SK-N-SH treated with all-trans-retinoic acid at 6 μM for 48 hours (cell line): Measurements from ENCODE around the gene PCNT.

Experiments
- ATAC-seq: fragments of 200-7000 bp; cut with Tn5 transposase; 3 replicates; pipeline ENCODE4 v1.9.1; 2020; ENCODE audit warnings: mild to moderate bottlenecking, moderate library complexity
- ARNTL ChIP-seq: fragments of 450-650 bp; formaldehyde crosslinking; IDR thresholded peaks from 2 replicates; pipeline ENCODE4 v1.5.0; 2020; ENCODE audit warnings: low read depth, mild to moderate bottlenecking, moderate library complexity, borderline replicate concordance
- BACH2 ChIP-seq: fragments of 250-450 bp; sonication (Bioruptor Pico); IDR thresholded peaks from 2 replicates; pipeline ENCODE4 v1.9.0; 2021; ENCODE audit warnings: mild to moderate bottlenecking, borderline replicate concordance
- CSDC2 ChIP-seq: fragments of 250-450 bp; sonication (Bioruptor Pico); IDR thresholded peaks from 2 replicates; pipeline ENCODE4 v1.5.0; 2020; ENCODE audit warnings: mild to moderate bottlenecking, moderate library complexity
- CSRNP3 ChIP-seq: fragments of 250-450 bp; sonication (Bioruptor Pico); IDR thresholded peaks from 2 replicates; pipeline ENCODE4 v1.5.1; 2021; ENCODE audit warnings: mild to moderate bottlenecking, moderate library complexity
- ESRRG ChIP-seq: fragments of 250-450 bp; sonication (Bioruptor Pico); IDR thresholded peaks from 2 replicates; pipeline ENCODE4 v1.6.1; 2021; ENCODE audit warnings: mild to moderate bottlenecking
- GLIS3 ChIP-seq: fragments of 250-450 bp; sonication (Bioruptor Pico); IDR thresholded peaks from 2 replicates; pipeline ENCODE4 v1.5.0; 2020; ENCODE audit warnings: mild to moderate bottlenecking, moderate library complexity
- ISL1 ChIP-seq: fragments of 250-450 bp; sonication (Bioruptor Pico); IDR thresholded peaks from 2 replicates; pipeline ENCODE4 v2.1.2; 2022; ENCODE audit warnings: mild to moderate bottlenecking, moderate library complexity
- OSR1 ChIP-seq: fragments of 250-450 bp; sonication (Bioruptor Pico); IDR thresholded peaks from 2 replicates; pipeline ENCODE4 v1.8.0; 2022; ENCODE audit warnings: moderate library complexity, mild to moderate bottlenecking, inconsistent platforms
- POU6F1 ChIP-seq: fragments of 250-450 bp; sonication (Bioruptor Pico); IDR thresholded peaks from 2 replicates; pipeline ENCODE4 v1.8.0; 2021; ENCODE audit warnings: low read depth, mild to moderate bottlenecking, moderate library complexity, borderline replicate concordance
- PPARA ChIP-seq: fragments of 250-450 bp; sonication (Bioruptor Pico); IDR thresholded peaks from 2 replicates; pipeline ENCODE4 v1.5.0; 2020; ENCODE audit warnings: mild to moderate bottlenecking, borderline replicate concordance
- RARB ChIP-seq: fragments of 250-450 bp; sonication (Bioruptor Pico); IDR thresholded peaks from 2 replicates; pipeline ENCODE4 v1.8.0; 2021; ENCODE audit warnings: mild to moderate bottlenecking, moderate library complexity
- SNAI2 ChIP-seq: fragments of 250-450 bp; sonication (Bioruptor Pico); IDR thresholded peaks from 2 replicates; pipeline ENCODE4 v1.5.0; 2020; ENCODE audit warnings: mild to moderate bottlenecking, moderate library complexity
- TCF4 ChIP-seq: fragments of 250-450 bp; sonication (Bioruptor Pico); IDR thresholded peaks from 2 replicates; pipeline ENCODE4 v1.8.0; 2021; ENCODE audit warnings: mild to moderate bottlenecking, moderate library complexity, borderline replicate concordance
- TOX ChIP-seq: fragments of 250-450 bp; sonication (Bioruptor Pico); IDR thresholded peaks from 2 replicates; pipeline ENCODE4 v1.8.0; 2021; ENCODE audit warnings: mild to moderate bottlenecking, moderate library complexity, borderline replicate concordance
- TSHZ2 ChIP-seq: fragments of 250-450 bp; sonication (Bioruptor Pico); IDR thresholded peaks from 2 replicates; pipeline ENCODE4 v1.5.0; 2020; ENCODE audit warnings: mild to moderate bottlenecking, moderate library complexity
- ZC3H10 ChIP-seq: fragments of 250-450 bp; sonication (Bioruptor Pico); IDR thresholded peaks from 2 replicates; pipeline ENCODE4 v1.5.1; 2021; ENCODE audit warnings: mild to moderate bottlenecking, moderate library complexity
- ZFP3 ChIP-seq: fragments of 250-450 bp; sonication (Bioruptor Pico); IDR thresholded peaks from 2 replicates; pipeline ENCODE4 v1.5.0; 2020; ENCODE audit warnings: mild to moderate bottlenecking, moderate library complexity
- ZFP30 ChIP-seq: fragments of 450-650 bp; formaldehyde crosslinking; IDR thresholded peaks from 2 replicates; pipeline ENCODE4 v1.5.0; 2022; ENCODE audit warnings: mild to moderate bottlenecking, moderate library complexity
- ZNF565 ChIP-seq: fragments of 450-650 bp; formaldehyde crosslinking; conservative IDR thresholded peaks from 2 replicates; pipeline ENCODE4 v1.5.0; 2020; ENCODE audit warnings: low read depth, mild to moderate bottlenecking, moderate library complexity
- ZNF70 ChIP-seq: fragments of 450-650 bp; formaldehyde crosslinking; IDR thresholded peaks from 2 replicates; pipeline ENCODE4 v1.5.0; 2020; ENCODE audit warnings: mild to moderate bottlenecking, moderate library complexity
- ZNF8 ChIP-seq: fragments of 450-650 bp; formaldehyde crosslinking; IDR thresholded peaks from 2 replicates; pipeline ENCODE4 v1.5.0; 2020; ENCODE audit warnings: mild to moderate bottlenecking, moderate library complexity
- TF ChIP-seq, protein P1 (sequence below): fragments of 250-450 bp; sonication (Bioruptor Pico); IDR thresholded peaks from 2 replicates; pipeline ENCODE4 v1.5.1; 2020; ENCODE audit warnings: low read depth, mild to moderate bottlenecking, moderate library complexity
- TF ChIP-seq, protein P2 (sequence below): fragments of 250-450 bp; sonication (Bioruptor Pico); IDR thresholded peaks from 2 replicates; pipeline ENCODE4 v1.8.0; 2020; ENCODE audit warnings: mild to moderate bottlenecking, moderate library complexity, borderline replicate concordance

The PCNT gene

GRCh38 chr21:46393451-46393940, 69.5 kb downstream of the PCNT start:
- no peak for ATAC-seq
- TF ChIP-seq POU6F1 (CRISPR knock-in tag) (no peak), ARNTL (CRISPR knock-in tag) (no peak), ISL1 (no peak), ESRRG (CRISPR knock-in tag) (no peak), GLIS3 (no peak), ZNF8 (CRISPR knock-in tag) (no peak)

DNA sequence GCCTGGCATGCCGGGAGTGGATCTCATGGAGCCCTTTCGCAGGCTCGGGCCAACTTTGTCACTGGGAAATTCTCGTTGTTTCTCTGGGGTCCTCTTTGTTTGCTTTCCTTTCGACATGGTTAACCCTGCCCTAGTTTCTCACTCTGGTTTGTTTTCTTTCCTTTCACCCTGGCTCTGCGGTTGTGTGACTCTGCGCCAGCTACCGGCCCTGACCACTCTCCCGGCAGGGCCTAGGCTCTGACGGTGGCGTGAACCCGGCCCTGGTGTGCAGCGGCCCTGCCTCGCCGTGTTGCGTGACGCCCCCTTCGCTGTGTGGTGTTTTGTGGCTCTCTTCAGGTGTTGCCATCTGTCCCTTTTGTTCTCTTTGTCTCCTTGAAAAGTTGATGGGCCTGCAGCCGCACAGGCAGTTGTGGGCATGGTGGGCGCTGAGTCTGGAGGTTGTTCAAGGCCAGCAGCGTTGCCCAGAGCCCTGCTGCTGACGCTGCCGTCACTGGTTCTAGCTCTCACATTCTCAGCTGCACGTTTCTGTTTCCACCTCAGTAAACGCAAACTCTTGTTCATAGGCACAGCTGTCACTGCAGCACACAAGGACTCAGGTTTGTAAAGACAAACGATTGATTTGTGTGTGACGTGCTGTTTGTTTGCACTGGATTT, 70.1 kb downstream of the PCNT start:
- no peak for ATAC-seq
- TF ChIP-seq OSR1 (CRISPR knock-in tag): no peak
- no peak for TF ChIP-seq SNAI2
- TF ChIP-seq BACH2 (CRISPR knock-in tag): no peak
- TF ChIP-seq ZFP3: no peak
- no peak for TF ChIP-seq ZFP30 (CRISPR knock-in tag)
- no peak for TF ChIP-seq CSRNP3
- TF ChIP-seq ZNF565 (CRISPR knock-in tag): no peak
- no peak for TF ChIP-seq POU6F1 (CRISPR knock-in tag)
- TF ChIP-seq, protein P1, sequence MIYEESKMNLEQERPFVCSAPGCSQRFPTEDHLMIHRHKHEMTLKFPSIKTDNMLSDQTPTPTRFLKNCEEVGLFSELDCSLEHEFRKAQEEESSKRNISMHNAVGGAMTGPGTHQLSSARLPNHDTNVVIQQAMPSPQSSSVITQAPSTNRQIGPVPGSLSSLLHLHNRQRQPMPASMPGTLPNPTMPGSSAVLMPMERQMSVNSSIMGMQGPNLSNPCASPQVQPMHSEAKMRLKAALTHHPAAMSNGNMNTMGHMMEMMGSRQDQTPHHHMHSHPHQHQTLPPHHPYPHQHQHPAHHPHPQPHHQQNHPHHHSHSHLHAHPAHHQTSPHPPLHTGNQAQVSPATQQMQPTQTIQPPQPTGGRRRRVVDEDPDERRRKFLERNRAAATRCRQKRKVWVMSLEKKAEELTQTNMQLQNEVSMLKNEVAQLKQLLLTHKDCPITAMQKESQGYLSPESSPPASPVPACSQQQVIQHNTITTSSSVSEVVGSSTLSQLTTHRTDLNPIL (CRISPR knock-in tag): no peak
- no peak for TF ChIP-seq TOX (CRISPR knock-in tag)
- TF ChIP-seq TSHZ2 (CRISPR knock-in tag): no peak
- TF ChIP-seq ZNF8 (CRISPR knock-in tag): no peak
- TF ChIP-seq, protein P2, sequence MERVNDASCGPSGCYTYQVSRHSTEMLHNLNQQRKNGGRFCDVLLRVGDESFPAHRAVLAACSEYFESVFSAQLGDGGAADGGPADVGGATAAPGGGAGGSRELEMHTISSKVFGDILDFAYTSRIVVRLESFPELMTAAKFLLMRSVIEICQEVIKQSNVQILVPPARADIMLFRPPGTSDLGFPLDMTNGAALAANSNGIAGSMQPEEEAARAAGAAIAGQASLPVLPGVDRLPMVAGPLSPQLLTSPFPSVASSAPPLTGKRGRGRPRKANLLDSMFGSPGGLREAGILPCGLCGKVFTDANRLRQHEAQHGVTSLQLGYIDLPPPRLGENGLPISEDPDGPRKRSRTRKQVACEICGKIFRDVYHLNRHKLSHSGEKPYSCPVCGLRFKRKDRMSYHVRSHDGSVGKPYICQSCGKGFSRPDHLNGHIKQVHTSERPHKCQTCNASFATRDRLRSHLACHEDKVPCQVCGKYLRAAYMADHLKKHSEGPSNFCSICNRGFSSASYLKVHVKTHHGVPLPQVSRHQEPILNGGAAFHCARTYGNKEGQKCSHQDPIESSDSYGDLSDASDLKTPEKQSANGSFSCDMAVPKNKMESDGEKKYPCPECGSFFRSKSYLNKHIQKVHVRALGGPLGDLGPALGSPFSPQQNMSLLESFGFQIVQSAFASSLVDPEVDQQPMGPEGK (CRISPR knock-in tag): no peak
- TF ChIP-seq PPARA: no peak
- TF ChIP-seq RARB (CRISPR knock-in tag): no peak

DNA sequence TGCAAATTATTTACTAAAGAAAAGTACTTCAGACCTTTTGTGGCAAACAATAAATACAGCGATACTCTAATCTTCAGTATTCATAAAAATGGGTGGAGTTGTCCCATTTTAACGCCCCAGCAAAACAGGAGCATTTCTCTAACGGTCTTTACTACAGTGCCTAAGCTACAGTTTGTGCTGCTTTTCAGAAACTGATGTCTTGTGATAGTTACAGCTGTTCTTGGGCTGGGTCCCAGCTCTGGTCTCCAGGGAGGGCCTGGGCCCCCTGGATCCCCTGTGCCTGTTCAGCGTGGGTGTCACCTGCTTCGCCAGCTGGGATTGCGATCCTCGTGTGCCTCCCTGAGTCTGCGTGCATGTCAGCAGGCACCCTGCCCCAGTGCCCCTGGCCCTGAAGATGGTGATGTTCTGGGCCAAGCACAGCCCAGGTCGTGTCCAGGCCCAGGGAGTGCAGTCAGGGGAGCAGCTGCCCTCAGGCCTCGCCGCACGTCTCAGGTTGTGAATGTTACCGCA, 70.7 kb downstream of the PCNT start:
- TF ChIP-seq ZNF70: no peak
- no peak for TF ChIP-seq TOX (CRISPR knock-in tag)
- TF ChIP-seq ZFP3: no peak
- TF ChIP-seq PPARA: no peak
- TF ChIP-seq CSRNP3: no peak
- TF ChIP-seq ZNF8 (CRISPR knock-in tag): no peak
- no peak for TF ChIP-seq GLIS3
- TF ChIP-seq ZC3H10: no peak
- TF ChIP-seq TCF4 (CRISPR knock-in tag): no peak
- TF ChIP-seq ZFP30 (CRISPR knock-in tag): no peak
- no peak for TF ChIP-seq CSDC2
- no peak for ATAC-seq
